ENCODE results near the gene EPHA5. TPM values are rescaled to one million over a fixed set of nuclear protein-coding genes. Genes with fewer than 3 reads are reported as not detected.

Gene EPHA5
- total and polyA plus RNA-seq, 4 donors = 0.02 to 0.15 (median 0.11) TPM; not detected in 1

DNA sequence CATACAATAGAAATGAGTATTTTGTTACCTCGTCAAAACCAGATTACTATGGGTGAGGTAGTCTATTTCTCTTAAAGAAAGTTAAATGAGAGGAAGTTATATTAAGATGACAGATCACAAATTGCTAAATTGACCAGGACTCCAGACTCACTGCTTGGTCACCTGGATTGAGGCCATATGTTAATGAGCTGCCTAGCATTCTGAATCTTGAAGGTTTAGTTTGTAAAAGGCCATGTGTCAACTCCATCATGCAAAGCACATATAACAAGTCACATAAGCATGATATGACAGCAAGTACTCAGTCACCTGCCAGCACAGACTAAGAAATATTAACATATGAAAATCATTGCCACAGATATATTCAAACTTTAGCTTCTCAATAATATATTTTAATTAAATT, 72.6 kb downstream of the EPHA5 start:
- Histone ChIP-seq H3K27me3 (ENCODE audit: control insufficient read depth in 3 of 3, insufficient read depth in 3 of 3, low read length in 2 of 3) (no peaks in the 10 kb centered on the region), H3K36me3 (ENCODE audit: control insufficient read depth in 4 of 4, insufficient read depth in 4 of 4, low read length in 4 of 4) (no peaks in the 10 kb centered on the region), H3K9ac (ENCODE audit: insufficient read depth in 1 of 2, low read length in 2 of 2) (no peak overlapping the region), H3K4me3 (no peak overlapping the region), H3K4me1 (ENCODE audit: control insufficient read depth in 5 of 5, insufficient read depth in 5 of 5, low read length in 5 of 5) (no peaks in the 10 kb centered on the region), H3K9me3 (ENCODE audit: control insufficient read depth in 4 of 4, insufficient read depth in 3 of 4, low read length in 3 of 4) (peaks cover 0 to 2% (median 0%) of the 10 kb centered on the region in 4 donors), H3K27ac (ENCODE audit: low read depth in 1 of 2, low read length in 1 of 2) (no peak overlapping the region)
- TF ChIP-seq, protein P1, sequence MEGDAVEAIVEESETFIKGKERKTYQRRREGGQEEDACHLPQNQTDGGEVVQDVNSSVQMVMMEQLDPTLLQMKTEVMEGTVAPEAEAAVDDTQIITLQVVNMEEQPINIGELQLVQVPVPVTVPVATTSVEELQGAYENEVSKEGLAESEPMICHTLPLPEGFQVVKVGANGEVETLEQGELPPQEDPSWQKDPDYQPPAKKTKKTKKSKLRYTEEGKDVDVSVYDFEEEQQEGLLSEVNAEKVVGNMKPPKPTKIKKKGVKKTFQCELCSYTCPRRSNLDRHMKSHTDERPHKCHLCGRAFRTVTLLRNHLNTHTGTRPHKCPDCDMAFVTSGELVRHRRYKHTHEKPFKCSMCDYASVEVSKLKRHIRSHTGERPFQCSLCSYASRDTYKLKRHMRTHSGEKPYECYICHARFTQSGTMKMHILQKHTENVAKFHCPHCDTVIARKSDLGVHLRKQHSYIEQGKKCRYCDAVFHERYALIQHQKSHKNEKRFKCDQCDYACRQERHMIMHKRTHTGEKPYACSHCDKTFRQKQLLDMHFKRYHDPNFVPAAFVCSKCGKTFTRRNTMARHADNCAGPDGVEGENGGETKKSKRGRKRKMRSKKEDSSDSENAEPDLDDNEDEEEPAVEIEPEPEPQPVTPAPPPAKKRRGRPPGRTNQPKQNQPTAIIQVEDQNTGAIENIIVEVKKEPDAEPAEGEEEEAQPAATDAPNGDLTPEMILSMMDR (IDR thresholded peaks at IDR 0.05; ENCODE audit: control extremely low read depth, extremely low read depth) = no peak
- DNase-seq (no peak), ATAC-seq (ENCODE audit: insufficient read depth, low FRiP score) (no peak)
- 90 to 92% methylated on average over 1 of the region's 1 CpG for WGBS, 2 donors

DNA sequence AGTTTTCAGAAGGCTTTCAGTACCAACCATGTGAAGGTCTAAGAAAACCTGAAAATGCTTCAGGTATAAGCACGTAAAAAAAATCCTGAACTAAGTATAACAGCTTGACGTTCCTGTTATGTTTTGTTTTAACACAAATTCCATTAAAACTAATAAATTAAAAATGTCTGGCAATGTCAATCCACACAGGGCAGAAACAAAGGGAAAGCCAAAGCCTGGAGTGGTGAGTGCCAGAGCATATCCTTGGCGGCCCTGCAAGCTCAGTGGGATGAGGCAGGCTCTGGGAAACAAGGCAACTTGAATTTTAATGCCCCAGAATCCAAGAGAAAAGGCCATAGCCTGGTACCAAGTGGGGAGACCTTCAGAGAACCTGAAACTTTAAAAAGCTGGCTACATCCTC, 78.2 kb downstream of the EPHA5 start:
- no peaks in the 10 kb centered on the region for H3K9me3 ChIP-seq (ENCODE audit: control insufficient read depth in 4 of 4, insufficient read depth in 3 of 4, low read length in 3 of 4)
- no peak overlapping the region for H3K9ac ChIP-seq (ENCODE audit: insufficient read depth in 1 of 2, low read length in 2 of 2)
- 49 to 55% methylated on average over 3 of the region's 3 CpGs for WGBS, 2 donors
- H3K4me1 ChIP-seq (ENCODE audit: control insufficient read depth in 5 of 5, insufficient read depth in 5 of 5, low read length in 5 of 5) = no peaks in the 10 kb centered on the region
- H3K4me3 ChIP-seq = no peak overlapping the region
- DNase-seq (no peak), ATAC-seq (ENCODE audit: insufficient read depth, low FRiP score) (no peak)
- H3K36me3 ChIP-seq (ENCODE audit: control insufficient read depth in 4 of 4, insufficient read depth in 4 of 4, low read length in 4 of 4) = no peaks in the 10 kb centered on the region
- TF ChIP-seq, protein P1 (IDR thresholded peaks at IDR 0.05; ENCODE audit: control extremely low read depth, extremely low read depth) = no peak
- no peak overlapping the region for H3K27ac ChIP-seq (ENCODE audit: low read depth in 1 of 2, low read length in 1 of 2)
- no peaks in the 10 kb centered on the region for H3K27me3 ChIP-seq (ENCODE audit: control insufficient read depth in 3 of 3, insufficient read depth in 3 of 3, low read length in 2 of 3)

DNA sequence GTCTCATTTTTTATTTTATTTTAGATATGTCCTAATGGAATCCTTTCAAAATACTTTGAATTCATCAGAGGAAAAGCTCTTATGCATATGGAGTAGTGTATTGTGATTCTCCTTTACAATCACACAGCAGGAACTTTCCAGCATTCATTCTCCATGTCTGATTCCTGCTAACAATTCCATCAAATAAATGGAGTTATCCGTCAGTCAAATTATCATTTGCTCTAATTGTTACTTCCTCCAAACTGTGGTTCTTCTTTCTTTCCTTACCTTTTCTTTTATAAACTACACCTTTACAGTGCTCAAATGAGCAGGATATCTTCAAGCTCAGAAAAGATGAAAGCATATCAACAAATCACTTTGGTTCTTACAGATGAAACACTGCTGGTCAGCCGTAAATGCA, 80.4 kb downstream of the EPHA5 start:
- TF ChIP-seq, protein P1 (IDR thresholded peaks at IDR 0.05; ENCODE audit: control extremely low read depth, extremely low read depth) = no peak
- Histone ChIP-seq H3K9ac (ENCODE audit: insufficient read depth in 1 of 2, low read length in 2 of 2) (no peak overlapping the region), H3K27ac (ENCODE audit: low read depth in 1 of 2, low read length in 1 of 2) (no peak overlapping the region), H3K27me3 (ENCODE audit: control insufficient read depth in 3 of 3, insufficient read depth in 3 of 3, low read length in 2 of 3) (no peaks in the 10 kb centered on the region), H3K36me3 (ENCODE audit: control insufficient read depth in 4 of 4, insufficient read depth in 4 of 4, low read length in 4 of 4) (no peaks in the 10 kb centered on the region), H3K4me1 (ENCODE audit: control insufficient read depth in 5 of 5, insufficient read depth in 5 of 5, low read length in 5 of 5) (no peaks in the 10 kb centered on the region), H3K4me3 (no peak overlapping the region), H3K9me3 (ENCODE audit: control insufficient read depth in 4 of 4, insufficient read depth in 3 of 4, low read length in 3 of 4) (no peaks in the 10 kb centered on the region)
- 66 to 68% methylated on average over 2 of the region's 2 CpGs for WGBS, 2 donors
- no peak for DNase-seq
- ATAC-seq (ENCODE audit: insufficient read depth, low FRiP score) = no peak

DNA sequence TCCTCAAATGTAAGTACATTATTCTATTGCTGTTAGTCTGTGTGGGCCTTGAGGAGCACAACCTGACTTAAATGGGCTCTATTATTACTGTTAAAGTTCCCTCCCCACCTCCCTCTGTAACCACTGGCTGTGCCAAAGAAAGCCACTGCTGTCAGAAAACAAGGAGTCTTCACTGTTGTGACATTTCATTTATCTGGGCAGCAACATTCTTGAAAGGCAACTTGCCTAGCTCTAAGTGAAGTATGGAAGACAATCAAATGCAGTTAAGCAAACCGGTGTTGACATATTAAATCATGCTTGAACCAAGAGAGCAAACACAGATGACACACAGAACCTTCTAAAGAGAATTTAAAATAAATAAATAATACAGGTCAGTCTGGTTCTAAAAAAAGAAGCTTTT, 81.0 kb downstream of the EPHA5 start:
- H3K4me1 ChIP-seq (ENCODE audit: control insufficient read depth in 5 of 5, insufficient read depth in 5 of 5, low read length in 5 of 5) = no peaks in the 10 kb centered on the region
- 80 to 87% methylated on average over 1 of the region's 1 CpG for WGBS, 2 donors
- no peaks in the 10 kb centered on the region for H3K27me3 ChIP-seq (ENCODE audit: control insufficient read depth in 3 of 3, insufficient read depth in 3 of 3, low read length in 2 of 3)
- no peak overlapping the region for H3K4me3 ChIP-seq
- TF ChIP-seq, protein P1 (IDR thresholded peaks at IDR 0.05; ENCODE audit: control extremely low read depth, extremely low read depth) = no peak
- no peak overlapping the region for H3K27ac ChIP-seq (ENCODE audit: low read depth in 1 of 2, low read length in 1 of 2)
- H3K9ac ChIP-seq (ENCODE audit: insufficient read depth in 1 of 2, low read length in 2 of 2) = no peak overlapping the region
- DNase-seq = no peak
- H3K9me3 ChIP-seq (ENCODE audit: control insufficient read depth in 4 of 4, insufficient read depth in 3 of 4, low read length in 3 of 4) = no peaks in the 10 kb centered on the region
- H3K36me3 ChIP-seq (ENCODE audit: control insufficient read depth in 4 of 4, insufficient read depth in 4 of 4, low read length in 4 of 4) = no peaks in the 10 kb centered on the region
- no peak for ATAC-seq (ENCODE audit: insufficient read depth, low FRiP score)
